Subcutaneous abdominal adipose tissue (tissue), 5 donors: ENCODE results near the gene ZNF580.
A peak's percentile ranks its signal among the peaks of the same experiment; 100 is the strongest.

Experiments used
- H3K27ac ChIP-seq: one replicate; pipeline ENCODE4 v1.7.0; 2013; ENCODE audit warnings: low read depth, mild to moderate bottlenecking, inconsistent platforms, low read length, moderate library complexity
- H3K27me3 ChIP-seq, 5 donors: one replicate each; pipeline ENCODE4 v1.7.0; 2013; ENCODE audit warnings: low read length in 5 of 5, inconsistent platforms in 1 of 5; ENCODE audit not compliant: control insufficient read depth in 5 of 5, insufficient read depth in 4 of 5
- H3K36me3 ChIP-seq, 5 donors: one replicate each; pipeline ENCODE4 v1.7.0; 2013; ENCODE audit warnings: low read length in 5 of 5; ENCODE audit not compliant: control insufficient read depth in 5 of 5, insufficient read depth in 5 of 5
- H3K4me1 ChIP-seq, 5 donors: one replicate each; pipeline ENCODE4 v1.7.0; 2013; ENCODE audit warnings: low read length in 5 of 5, mild to moderate bottlenecking in 3 of 5, moderate library complexity in 1 of 5; ENCODE audit not compliant: control insufficient read depth in 5 of 5, insufficient read depth in 5 of 5
- H3K4me3 ChIP-seq, 5 donors: one replicate each; pipeline ENCODE4 v1.7.0; 2013; ENCODE audit warnings: low read length in 5 of 5, low read depth in 1 of 5
- H3K9ac ChIP-seq, 5 donors: one replicate each; pipeline ENCODE4 v1.7.0; 2013; ENCODE audit warnings: low read length in 5 of 5, mild to moderate bottlenecking in 4 of 5, moderate library complexity in 3 of 5
- H3K9me3 ChIP-seq, 5 donors: one replicate each; pipeline ENCODE4 v1.7.0; 2013; ENCODE audit warnings: low read length in 5 of 5; ENCODE audit not compliant: control insufficient read depth in 5 of 5
- donor health status: healthy.
- donor health status: healthy.
- donor health status: healthy.
- donor health status: healthy.
- donor health status: healthy.

The ZNF580 gene

DNA sequence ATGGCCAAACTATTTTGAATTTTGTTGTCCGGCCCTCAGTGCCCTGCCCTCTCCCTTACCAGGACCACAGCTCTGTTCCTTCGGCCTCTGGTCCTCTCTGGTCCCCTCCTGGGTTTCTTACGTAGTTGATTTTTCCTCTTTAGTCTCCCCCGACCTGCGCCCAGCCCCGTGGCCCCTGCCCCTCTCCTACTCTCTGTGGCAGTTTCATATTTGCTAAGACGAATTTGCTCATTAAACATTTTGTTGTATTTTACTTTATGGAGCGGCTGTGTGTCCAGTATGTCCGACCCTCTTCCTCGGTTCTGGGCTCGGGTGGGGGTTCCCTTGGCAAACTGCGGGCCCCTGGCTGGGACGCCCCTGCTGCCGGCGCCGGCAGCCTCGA, 33.6 kb downstream of the ZNF580 start:
- peak overlapping the region in 4 of 5 donors; percentile 92 to 97 (median 94) for H3K4me3 ChIP-seq
- peak overlapping the region in 2 of 5 donors; percentile 40 to 65 for H3K9ac ChIP-seq
- H3K36me3 ChIP-seq, result peaks cover 0 to 38% (median 32%) of the 10 kb centered on the region in 5 donors
- no peaks in the 10 kb centered on the region for H3K9me3 ChIP-seq
- H3K27me3 ChIP-seq, result no peaks in the 10 kb centered on the region
- H3K27ac ChIP-seq, result peak overlapping the region; percentile 86
- H3K4me1 ChIP-seq, result peaks cover 12 to 49% (median 46%) of the 10 kb centered on the region in 5 donors

DNA sequence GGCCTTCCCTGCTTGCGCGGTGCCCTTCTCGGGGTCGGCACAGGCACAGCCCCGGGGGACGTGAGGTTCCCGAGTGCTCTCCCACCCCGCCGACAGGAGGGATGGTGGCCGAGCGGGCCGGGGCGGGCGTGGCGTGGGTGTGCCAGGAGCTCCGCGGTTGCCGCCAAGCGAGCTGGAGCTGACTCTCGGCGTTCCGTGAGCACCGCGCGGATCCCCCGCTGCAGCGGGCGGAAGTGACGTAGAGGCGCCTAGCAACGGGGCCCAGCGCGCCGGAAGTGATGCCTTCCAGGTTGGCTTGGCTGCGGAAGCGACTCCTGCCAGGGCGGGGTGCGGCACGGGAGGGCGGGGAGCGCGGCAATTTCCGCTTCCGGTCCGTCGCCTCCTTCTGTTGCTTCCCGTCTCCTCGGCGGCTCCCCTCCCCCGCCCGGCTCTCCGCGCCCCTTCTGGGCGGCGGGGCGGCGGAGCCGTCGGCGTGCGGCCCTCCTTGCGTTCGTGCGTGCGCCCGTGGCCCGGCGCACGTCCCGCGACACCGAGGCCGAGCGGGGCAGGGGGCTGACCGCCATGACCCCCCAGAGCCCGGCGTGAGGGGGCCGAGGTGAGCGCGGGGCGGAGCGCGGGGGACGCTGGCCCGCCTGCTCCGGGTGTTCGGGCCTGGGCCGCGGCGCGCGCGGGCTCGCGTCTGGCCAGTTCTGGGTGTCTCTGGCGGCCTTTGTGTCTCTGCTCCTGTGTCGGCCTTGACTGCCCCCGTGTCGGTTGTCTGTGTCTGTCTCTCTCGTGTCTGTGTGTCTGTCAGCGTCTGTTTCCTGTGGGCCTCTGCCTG, 34.2 kb downstream of the ZNF580 start, which contains the start of gene EPN1:
EPN1 (plus strand) TSS at position 386 of the 820 bp plus-strand sequence. CDS start 3,402 bp downstream, outside the sequence.
- no peaks in the 10 kb centered on the region for H3K27me3 ChIP-seq
- H3K4me3 ChIP-seq, result peak within 1 kb of the TSS; percentile 92 to 97 (median 95)
- H3K27ac ChIP-seq, result peak within 1 kb of the TSS; percentile 86
- H3K9me3 ChIP-seq, result no peaks in the 10 kb centered on the region
- H3K36me3 ChIP-seq, result peaks cover 0 to 38% (median 32%) of the 10 kb centered on the region in 5 donors
- peaks cover 12 to 55% (median 52%) of the 10 kb centered on the region in 5 donors for H3K4me1 ChIP-seq
- peak within 1 kb of the TSS; percentile 98 to 99 (median 99) for H3K9ac ChIP-seq

DNA sequence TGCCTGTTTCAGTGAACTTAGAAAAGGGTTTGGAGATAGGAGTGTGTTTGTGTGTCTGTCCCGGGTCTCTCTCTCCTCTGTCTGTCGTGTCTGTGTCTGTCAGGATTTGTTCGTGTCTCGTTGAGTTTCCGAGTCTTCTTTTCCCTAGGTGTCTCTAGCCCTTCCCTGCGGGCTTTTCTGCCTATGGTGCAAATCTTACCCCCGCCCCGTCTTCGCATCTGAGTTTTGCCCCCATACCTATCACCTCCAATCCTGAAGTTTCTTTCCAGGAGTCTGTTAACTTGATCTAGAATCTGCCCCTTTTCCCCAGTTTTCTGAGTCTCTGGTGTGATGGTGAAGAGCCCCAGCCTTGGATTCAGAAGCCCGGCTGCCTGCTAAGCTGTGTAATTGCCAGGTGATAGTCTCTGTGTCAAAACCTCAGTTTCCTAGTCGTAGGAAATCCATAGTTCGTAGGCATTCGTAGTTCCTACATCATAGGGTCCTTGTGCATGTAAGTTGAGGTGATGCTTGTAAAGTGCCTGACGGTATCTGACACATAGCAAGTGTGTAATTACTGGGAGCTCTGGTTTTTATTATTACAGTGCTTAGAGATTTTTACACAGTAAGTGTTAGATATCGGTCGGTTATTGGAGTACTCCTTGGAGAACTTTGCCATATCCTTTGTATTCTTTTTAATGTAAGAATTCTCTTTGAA, 35.0 kb downstream of the ZNF580 start:
- Histone ChIP-seq H3K27me3 (no peaks in the 10 kb centered on the region), H3K27ac (peak overlapping the region; percentile 86), H3K36me3 (peaks cover 0 to 38% (median 32%) of the 10 kb centered on the region in 5 donors), H3K9me3 (no peaks in the 10 kb centered on the region), H3K9ac (peak overlapping the region; percentile 98 to 99 (median 99)), H3K4me3 (peak overlapping the region; percentile 92 to 97 (median 95)), H3K4me1 (peaks cover 14 to 63% (median 57%) of the 10 kb centered on the region in 5 donors)

DNA sequence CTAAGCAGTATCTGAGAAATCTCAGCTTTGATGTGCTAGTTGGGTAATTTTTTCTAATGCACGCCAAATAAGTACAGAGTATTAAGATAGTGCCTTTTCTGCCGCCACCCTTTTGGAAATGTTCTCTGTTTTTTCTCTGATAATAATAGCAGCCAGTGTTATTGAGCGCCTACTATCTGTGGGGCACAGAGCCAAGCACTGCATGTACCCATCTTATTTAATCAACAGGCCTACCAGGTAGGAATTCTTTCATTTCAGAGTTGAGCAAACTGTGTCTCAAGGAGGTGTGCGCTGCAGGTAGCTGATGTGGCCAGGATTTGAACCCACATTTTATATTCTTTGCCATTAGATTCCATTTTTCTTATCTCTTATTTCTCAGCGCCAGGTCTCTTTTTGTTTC, 35.6 kb downstream of the ZNF580 start:
- peak overlapping the region; percentile 92 to 97 (median 95) for H3K4me3 ChIP-seq
- H3K27me3 ChIP-seq, result no peaks in the 10 kb centered on the region
- H3K4me1 ChIP-seq, result peaks cover 14 to 68% (median 62%) of the 10 kb centered on the region in 5 donors
- peaks cover under 1 to 42% (median 34%) of the 10 kb centered on the region in 5 donors for H3K36me3 ChIP-seq
- peak overlapping the region; percentile 98 to 99 (median 99) for H3K9ac ChIP-seq
- peak overlapping the region; percentile 86 for H3K27ac ChIP-seq
- H3K9me3 ChIP-seq, result no peaks in the 10 kb centered on the region

DNA sequence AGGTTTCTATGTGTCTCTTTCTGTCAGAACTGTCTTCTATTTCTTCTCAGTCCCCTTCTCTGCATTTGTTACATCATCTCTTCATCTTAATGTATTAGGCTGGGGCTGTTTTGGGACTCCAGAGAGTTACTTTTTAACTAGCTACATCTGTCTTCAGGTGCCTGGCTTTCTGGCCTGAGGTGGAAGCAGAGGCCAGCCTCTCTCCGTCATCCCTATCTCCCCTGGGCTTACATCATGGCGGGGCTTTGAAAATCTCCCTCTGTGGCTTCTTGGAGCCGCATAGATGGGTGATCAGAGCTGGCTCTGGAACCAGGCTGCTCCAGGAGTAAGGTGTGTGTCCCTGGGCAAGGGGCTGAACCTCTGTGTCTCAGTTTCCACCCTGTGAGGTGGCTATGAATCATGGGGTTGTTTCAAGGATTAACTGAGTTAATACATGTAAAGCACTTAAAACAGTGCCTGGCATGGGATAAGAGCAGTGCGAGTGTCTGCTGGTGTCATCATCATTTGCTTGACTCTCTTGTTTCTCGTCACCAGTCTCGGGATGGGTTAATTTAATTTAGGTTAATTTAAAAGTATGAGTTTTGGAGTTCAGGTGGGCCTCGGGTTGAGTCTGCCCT, 36.2 kb downstream of the ZNF580 start:
- peak overlapping the region in 4 of 5 donors; percentile 98 to 99 (median 98) for H3K9ac ChIP-seq
- H3K9me3 ChIP-seq, result no peaks in the 10 kb centered on the region
- H3K36me3 ChIP-seq, result peaks cover 2 to 45% (median 38%) of the 10 kb centered on the region in 5 donors
- peak overlapping the region; percentile 51 for H3K27ac ChIP-seq
- no peaks in the 10 kb centered on the region for H3K27me3 ChIP-seq
- peak overlapping the region in 4 of 5 donors; percentile 40 to 97 (median 94) for H3K4me3 ChIP-seq
- peaks cover 14 to 68% (median 62%) of the 10 kb centered on the region in 5 donors for H3K4me1 ChIP-seq

DNA sequence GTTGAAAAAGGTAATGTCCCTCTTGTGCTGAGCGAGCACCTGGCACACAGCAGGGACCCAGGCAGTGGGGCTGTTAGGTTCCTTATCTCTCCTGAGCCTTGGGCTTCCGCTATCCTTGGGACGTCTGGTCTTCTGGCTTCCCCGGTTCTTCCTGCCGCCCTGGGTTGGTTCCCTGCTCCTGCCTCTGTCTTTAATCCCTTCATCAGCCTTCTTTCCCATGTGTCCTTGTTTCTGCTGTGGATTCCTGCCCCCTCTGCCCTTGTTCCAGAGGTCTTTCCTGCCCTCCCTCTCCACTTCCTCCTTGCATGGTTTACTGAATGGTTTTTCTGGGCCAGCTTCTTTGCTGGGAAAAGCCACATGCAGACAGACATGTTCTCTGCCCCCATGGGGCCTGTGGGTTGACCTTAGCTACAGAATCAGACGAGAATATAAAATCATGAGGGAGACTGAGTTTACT, 36.8 kb downstream of the ZNF580 start:
- peak overlapping the region; percentile 51 for H3K27ac ChIP-seq
- H3K27me3 ChIP-seq, result no peaks in the 10 kb centered on the region
- peak overlapping the region in 4 of 5 donors; percentile 40 to 97 (median 94) for H3K4me3 ChIP-seq
- peaks cover 14 to 68% (median 62%) of the 10 kb centered on the region in 5 donors for H3K4me1 ChIP-seq
- peak overlapping the region; percentile 17 to 99 (median 52) for H3K9ac ChIP-seq
- no peaks in the 10 kb centered on the region for H3K9me3 ChIP-seq
- H3K36me3 ChIP-seq, result peaks cover 2 to 48% (median 41%) of the 10 kb centered on the region in 5 donors

DNA sequence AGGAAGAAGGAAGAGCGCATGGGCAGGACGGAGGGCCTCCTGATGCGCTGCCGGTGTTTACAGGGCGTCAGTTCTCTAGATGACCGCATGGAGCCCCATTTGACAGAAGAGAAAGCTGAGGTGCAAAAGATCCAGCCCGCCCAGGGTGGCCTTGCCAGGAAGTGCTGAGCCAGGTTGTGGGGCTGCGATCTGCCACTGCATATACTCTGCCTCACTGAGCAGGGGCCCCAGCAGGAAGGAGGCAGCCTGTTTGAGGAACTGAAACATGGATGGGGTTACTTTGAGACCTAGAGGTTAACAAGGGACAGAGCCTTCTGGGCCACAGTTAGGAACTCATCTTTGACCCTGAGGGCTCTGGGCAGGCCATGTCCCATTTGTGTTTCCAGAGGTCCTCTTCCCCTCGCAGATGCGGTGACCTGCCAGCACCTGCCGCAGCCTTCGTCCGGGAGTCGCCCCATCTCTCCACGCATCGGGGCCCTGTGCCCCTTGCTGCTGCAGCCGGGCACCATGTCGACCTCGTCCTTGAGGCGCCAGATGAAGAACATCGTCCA, 37.4 kb downstream of the ZNF580 start:
- Histone ChIP-seq H3K27ac (peak overlapping the region; percentile 51), H3K9ac (peak overlapping the region in 4 of 5 donors; percentile 17 to 99 (median 64)), H3K4me3 (peak overlapping the region in 4 of 5 donors; percentile 33 to 97 (median 94)), H3K9me3 (no peaks in the 10 kb centered on the region), H3K36me3 (peaks cover 2 to 49% (median 41%) of the 10 kb centered on the region in 5 donors), H3K4me1 (peaks cover 14 to 68% (median 62%) of the 10 kb centered on the region in 5 donors), H3K27me3 (no peaks in the 10 kb centered on the region)

DNA sequence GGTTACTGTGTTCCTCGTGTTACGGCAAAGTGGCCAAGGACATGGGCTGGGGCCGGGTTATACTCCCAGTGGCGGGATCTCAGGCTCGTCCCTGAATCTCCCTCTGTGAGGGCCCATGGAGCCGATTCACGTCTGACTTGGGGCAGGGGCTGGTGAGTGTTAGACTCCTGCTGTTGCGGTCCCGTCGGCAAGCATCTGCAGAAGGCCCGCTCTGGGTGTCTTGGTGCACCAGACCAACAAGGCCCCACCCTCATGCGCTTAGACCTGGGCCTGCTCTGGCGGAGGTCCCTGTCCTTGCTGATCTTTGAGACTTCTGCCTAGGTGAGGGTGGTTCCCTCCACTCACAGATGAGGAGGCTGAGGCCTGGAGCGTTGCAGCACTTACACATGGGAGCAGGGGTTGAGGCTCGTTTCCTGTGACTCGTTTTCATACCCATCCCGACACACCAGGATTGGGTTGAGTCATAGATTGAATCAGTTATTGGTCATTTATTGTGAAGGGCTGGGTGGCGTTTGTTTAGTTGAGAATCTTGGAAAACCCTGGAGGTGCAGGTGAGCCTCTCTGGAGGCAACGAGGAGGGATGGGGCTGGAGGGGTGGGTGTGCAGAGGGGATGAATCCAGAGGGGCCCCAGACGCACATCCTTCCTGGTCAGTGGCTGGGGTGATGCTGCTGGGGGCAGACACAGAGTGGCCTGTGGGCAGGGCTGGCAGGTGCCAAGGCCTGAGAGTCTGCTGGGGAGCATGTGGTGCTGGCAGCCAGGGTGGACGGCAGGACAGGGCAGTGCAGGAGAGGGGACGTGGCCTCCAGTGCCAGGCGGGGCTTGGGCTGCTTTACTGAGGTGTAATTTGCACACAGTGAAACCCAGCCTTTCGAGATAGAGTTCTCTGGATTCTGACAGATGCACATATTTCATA, 38.8 kb downstream of the ZNF580 start:
- H3K4me1 ChIP-seq, result peaks cover 14 to 64% (median 57%) of the 10 kb centered on the region in 5 donors
- H3K4me3 ChIP-seq, result no peak overlapping the region
- H3K27me3 ChIP-seq, result no peaks in the 10 kb centered on the region
- H3K9ac ChIP-seq, result peak overlapping the region in 1 of 5 donors; percentile 21
- H3K36me3 ChIP-seq, result peaks cover 2 to 59% (median 52%) of the 10 kb centered on the region in 5 donors
- no peaks in the 10 kb centered on the region for H3K9me3 ChIP-seq
- no peak overlapping the region for H3K27ac ChIP-seq
